ENCODE results near the gene MRPS2.

Gene MRPS2

GRCh38 chr9:135551456-135551855 is 51.0 kb downstream of the MRPS2 start:
- Histone ChIP-seq H3K27me3 (ENCODE audit: control insufficient read depth, insufficient read depth, low read length) (no peaks in the 10 kb centered on the region), H3K9ac (ENCODE audit: low read depth, low read length) (no peak overlapping the region), H3K36me3 (ENCODE audit: control insufficient read depth, insufficient read depth, low read length) (no peaks in the 10 kb centered on the region), H3K4me3 (ENCODE audit: low read depth, low read length) (no peak overlapping the region), H3K4me1 (ENCODE audit: control insufficient read depth, insufficient read depth, low read length) (no peaks in the 10 kb centered on the region), H3K9me3 (ENCODE audit: control insufficient read depth, insufficient read depth, low read length) (no peaks in the 10 kb centered on the region)

- no peaks in the 10 kb centered on the region for H3K4me1 ChIP-seq (ENCODE audit: control insufficient read depth, insufficient read depth, low read length)
- no peaks in the 10 kb centered on the region for H3K27me3 ChIP-seq (ENCODE audit: control insufficient read depth, insufficient read depth, low read length)
- H3K4me3 ChIP-seq (ENCODE audit: low read depth, low read length), result no peak overlapping the region
- no peaks in the 10 kb centered on the region for H3K36me3 ChIP-seq (ENCODE audit: control insufficient read depth, insufficient read depth, low read length)
- no peaks in the 10 kb centered on the region for H3K9me3 ChIP-seq (ENCODE audit: control insufficient read depth, insufficient read depth, low read length)
- H3K9ac ChIP-seq (ENCODE audit: low read depth, low read length), result no peak overlapping the region
Measured at GRCh38 chr9:135552021-135552697, 51.7 kb downstream of the MRPS2 start.

- H3K9ac ChIP-seq (ENCODE audit: low read depth, low read length), result no peak overlapping the region
- H3K36me3 ChIP-seq (ENCODE audit: control insufficient read depth, insufficient read depth, low read length), result no peaks in the 10 kb centered on the region
- no peak overlapping the region for H3K4me3 ChIP-seq (ENCODE audit: low read depth, low read length)
- no peaks in the 10 kb centered on the region for H3K27me3 ChIP-seq (ENCODE audit: control insufficient read depth, insufficient read depth, low read length)
- no peaks in the 10 kb centered on the region for H3K4me1 ChIP-seq (ENCODE audit: control insufficient read depth, insufficient read depth, low read length)
- H3K9me3 ChIP-seq (ENCODE audit: control insufficient read depth, insufficient read depth, low read length), result no peaks in the 10 kb centered on the region
Measured at GRCh38 chr9:135552698-135553171, 52.3 kb downstream of the MRPS2 start.

Data from iPS-15b (cell line).